Stomach (tissue), 4 donors: Measurements from ENCODE around the gene ITGAD.

Experiments
- EP300 ChIP-seq: sonication (generic); formaldehyde crosslinking; IDR thresholded peaks from one replicate; pipeline ENCODE4 v1.6.1; 2017; ENCODE audit warnings: antibody characterized with exemption
- POLR2AphosphoS5 ChIP-seq, 3 donors: sonication (generic); formaldehyde crosslinking; IDR thresholded peaks; one replicate each; pipeline ENCODE4 v1.6.1; 2016; ENCODE audit warnings: antibody characterized with exemption in 3 of 3
- TF ChIP-seq, protein P1 (sequence below), 7 experiments: fragments of 450-650 bp in 4 of 7; fragments of 200-600 bp in 3 of 7; sonication (generic) in 3 of 7; IDR thresholded peaks; one replicate each; pipeline ENCODE4 v1.5.1; 2016 to 2019; ENCODE audit warnings: antibody characterized with exemption in 7 of 7, control low read depth in 2 of 7, mild to moderate bottlenecking in 1 of 7

GRCh38 chr16:31397701-31398100 is 4.6 kb downstream of the ITGAD start:
- TF ChIP-seq POLR2AphosphoS5 (IDR thresholded peaks at IDR 0.05) (no peak), EP300 (no peak)
- TF ChIP-seq, protein P1, sequence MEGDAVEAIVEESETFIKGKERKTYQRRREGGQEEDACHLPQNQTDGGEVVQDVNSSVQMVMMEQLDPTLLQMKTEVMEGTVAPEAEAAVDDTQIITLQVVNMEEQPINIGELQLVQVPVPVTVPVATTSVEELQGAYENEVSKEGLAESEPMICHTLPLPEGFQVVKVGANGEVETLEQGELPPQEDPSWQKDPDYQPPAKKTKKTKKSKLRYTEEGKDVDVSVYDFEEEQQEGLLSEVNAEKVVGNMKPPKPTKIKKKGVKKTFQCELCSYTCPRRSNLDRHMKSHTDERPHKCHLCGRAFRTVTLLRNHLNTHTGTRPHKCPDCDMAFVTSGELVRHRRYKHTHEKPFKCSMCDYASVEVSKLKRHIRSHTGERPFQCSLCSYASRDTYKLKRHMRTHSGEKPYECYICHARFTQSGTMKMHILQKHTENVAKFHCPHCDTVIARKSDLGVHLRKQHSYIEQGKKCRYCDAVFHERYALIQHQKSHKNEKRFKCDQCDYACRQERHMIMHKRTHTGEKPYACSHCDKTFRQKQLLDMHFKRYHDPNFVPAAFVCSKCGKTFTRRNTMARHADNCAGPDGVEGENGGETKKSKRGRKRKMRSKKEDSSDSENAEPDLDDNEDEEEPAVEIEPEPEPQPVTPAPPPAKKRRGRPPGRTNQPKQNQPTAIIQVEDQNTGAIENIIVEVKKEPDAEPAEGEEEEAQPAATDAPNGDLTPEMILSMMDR (IDR thresholded peaks at IDR 0.05): no peak
